GM12873 (cell line): ENCODE results near the gene EPHA3.

Source experiments
- CTCF ChIP-seq: IDR thresholded peaks from 2 replicates; pipeline ENCODE4 v1.5.1; 2012; ENCODE audit warnings: low read depth, mild to moderate bottlenecking, moderate library complexity, low read length, control low read depth; ENCODE audit not compliant: insufficient read depth; ENCODE audit errors: missing control alignments

EPHA3 gene

GRCh38 chr3:89303701-89304100 lies 196.3 kb downstream of the EPHA3 start:
- TF ChIP-seq CTCF: no peak

- TF ChIP-seq CTCF: no peak
Measured at GRCh38 chr3:89306540-89306939, 199.1 kb downstream of the EPHA3 start.

GRCh38 chr3:89311581-89311980 lies 204.2 kb downstream of the EPHA3 start:
- no peak for TF ChIP-seq CTCF

GRCh38 chr3:89312141-89312540 lies 204.7 kb downstream of the EPHA3 start:
- TF ChIP-seq CTCF: no peak

- no peak for TF ChIP-seq CTCF
Measured at GRCh38 chr3:89314454-89315098, 207.2 kb downstream of the EPHA3 start.

- no peak for TF ChIP-seq CTCF
Measured at GRCh38 chr3:89315750-89316470, 208.5 kb downstream of the EPHA3 start.

GRCh38 chr3:89320186-89320585 lies 212.8 kb downstream of the EPHA3 start:
- no peak for TF ChIP-seq CTCF
